NCI-H187 treated with DMSO at 0.1 percent for 48 hours (cell line): Measurements from ENCODE around the gene RGS13.

ENCODE experiments used
- DNase-seq: peaks from one replicate; lab custom pipeline; 2025; lab: John Stamatoyannopoulos, UW

Gene RGS13

DNA sequence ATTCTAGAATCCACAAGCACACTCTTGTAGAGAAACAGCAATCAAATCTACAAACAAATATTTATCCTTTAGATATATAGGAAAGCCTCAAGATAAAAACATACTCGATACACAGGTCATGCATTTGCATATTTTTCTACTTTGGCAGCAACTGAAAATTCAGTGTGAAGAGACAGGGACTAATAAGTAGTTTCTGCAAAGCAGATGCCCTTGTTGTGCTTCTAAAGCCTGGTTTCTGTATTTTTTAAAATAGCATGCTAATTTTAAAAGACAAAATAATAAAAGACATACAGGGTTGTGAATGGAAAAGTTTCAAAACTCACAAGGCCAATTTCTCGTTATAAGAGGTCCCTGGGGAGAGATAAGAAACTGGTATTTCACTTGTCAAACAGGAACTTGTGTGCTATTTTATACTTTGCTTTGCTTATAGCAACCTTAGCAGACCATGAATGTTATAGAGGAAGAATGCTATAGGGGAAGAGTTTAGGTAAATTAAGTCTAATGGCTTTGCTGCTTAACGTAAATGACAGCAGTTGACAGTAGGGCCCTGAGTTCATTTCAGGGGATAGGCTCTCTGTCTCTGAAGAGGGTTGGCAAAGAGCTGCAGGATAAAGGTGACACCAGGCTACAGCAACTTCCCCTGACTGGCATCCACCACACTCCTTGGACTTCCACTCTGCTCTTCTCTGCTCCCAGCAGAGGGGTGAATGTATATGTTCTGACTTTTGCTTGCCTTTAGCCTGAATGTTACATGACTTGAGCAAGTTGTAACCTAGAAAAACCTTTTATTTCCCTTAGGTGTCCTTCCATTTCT is 9.4 kb upstream of the RGS13 start:
- DNase-seq, result no peak

GRCh38 chr1:192627901-192628300 is 8.0 kb upstream of the RGS13 start:
- no peak for DNase-seq

DNA sequence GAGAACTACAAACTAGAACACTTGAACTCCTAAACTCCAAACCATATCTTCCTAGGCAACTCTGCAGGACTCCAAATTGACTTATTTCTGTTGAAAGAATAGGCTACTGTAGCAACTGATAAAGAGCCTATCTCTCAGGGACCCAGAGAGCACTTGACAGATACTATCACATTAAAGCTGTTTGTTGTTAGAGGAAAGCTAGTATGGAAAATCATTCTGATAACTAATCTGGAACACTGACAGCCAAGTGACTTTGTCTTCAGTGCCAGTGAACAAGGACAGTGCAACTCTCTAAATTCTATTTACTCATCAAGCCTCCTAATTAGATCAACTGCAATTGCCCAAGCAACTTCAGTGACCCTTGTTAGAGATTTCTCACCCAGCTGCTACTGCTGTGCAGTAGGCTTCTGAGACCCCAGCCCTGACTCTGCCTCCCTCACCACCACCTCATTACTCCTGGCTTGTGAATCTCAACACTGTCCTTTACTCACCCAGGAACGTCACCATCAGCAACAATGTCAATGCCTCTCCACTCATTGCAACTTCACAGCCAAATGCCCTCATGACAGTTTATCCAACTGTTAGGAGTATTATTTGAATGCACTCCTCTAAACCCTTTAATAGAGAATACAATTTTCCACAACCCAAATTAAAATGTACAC is 7.4 kb upstream of the RGS13 start:
- no peak for DNase-seq

- no peak for DNase-seq
These were observed 6.3 kb upstream of the RGS13 start for GRCh38 chr1:192629612-192630011.

DNA sequence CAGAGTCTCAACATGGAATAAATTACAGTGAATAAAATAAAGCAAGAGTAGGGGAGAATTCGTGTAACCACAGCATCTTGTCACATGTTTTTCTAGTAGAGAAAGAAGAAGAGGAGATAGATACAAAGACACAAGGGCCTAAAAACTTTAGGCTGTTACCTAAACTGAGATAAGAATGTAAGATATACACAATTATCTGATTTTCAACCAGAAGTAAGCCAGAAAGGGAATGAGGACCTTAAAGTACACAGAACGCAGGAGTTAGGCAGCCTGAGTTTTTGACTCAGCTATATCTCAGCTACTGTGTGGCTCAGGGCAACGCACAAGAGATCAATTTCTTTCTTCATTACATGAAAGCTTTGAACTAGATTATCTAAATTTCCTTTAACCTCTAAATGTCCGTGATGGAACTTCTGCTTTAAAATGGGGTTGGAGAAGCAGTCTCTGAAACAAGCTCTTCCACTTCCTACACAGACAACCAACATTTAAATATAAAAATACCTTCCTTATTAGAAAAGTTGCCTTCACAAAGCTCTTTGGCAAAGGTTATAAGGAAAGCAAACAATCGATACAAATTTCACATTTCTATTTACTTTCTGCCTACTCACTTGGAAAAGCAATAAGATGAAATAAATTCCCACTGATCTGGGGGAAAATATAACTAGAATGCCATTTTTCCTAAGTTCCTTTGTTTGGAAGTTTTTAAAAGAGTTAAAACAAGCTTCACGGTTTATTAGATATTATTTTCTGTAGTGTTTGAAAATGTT is 5.2 kb upstream of the RGS13 start:
- DNase-seq, result no peak

DNA sequence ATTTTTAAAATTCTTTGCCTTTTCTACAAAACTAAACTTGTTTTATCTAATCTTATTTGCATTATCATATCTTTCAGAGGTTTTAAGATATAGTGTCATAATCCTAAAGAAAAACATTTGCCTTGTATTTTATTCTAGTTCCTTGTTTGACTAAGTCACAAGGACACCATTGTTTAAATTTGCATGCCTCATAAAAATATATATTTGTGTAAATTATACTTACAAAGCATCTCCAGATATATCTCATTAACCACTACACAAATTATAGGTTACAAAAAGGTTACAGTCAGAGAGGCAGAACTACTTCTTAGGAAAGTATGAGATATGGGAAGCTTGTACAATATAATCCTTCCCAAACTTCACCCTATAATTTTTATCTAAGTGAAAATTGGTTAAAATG is 4.2 kb upstream of the RGS13 start:
- no peak for DNase-seq

GRCh38 chr1:192632188-192632587 is 3.8 kb upstream of the RGS13 start:
- DNase-seq, result no peak

- no peak for DNase-seq
These were observed 3.1 kb upstream of the RGS13 start for GRCh38 chr1:192632641-192633532.

GRCh38 chr1:192633533-192634253 is 2.3 kb upstream of the RGS13 start:
- no peak for DNase-seq

GRCh38 chr1:192635041-192635440 is 906 bp upstream of the RGS13 start:
- no peak for DNase-seq

DNA sequence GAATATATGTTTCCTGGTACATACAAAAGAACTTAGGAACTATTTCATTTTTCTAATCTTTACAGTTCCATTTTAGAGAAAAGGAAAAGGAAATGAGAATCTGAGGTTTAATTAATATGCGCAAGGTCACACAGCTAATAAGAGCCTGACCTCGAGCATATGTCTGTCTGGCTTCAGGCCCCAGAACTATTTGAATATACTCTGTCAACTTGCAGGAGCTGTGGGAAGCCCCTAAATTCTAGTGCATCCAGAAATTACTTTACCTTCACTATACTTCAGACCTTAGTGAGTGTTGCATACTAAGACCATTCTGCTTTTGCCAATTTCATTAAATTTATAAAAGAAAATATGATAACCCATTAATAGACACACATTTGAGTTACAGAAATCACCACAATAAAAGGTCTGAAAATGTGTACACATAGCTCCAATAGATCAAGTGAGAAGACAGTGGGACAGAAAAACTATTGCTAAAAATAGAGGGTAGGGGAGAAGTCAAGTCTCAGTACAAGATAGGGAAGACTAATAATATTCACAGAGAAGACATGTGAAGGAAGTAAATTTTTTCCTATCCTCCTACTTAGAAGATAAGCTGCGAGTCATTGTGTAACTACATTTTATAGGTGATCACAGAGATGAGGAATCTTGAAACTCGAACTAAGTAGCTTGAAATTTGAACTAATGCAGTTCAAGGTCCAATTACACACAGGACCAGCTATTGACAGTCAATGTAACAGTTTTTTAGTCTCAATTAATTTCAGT is 3.8 kb downstream of the RGS13 start:
- DNase-seq, result no peak

GRCh38 chr1:192652159-192652558 is 16.2 kb downstream of the RGS13 start:
- no peak for DNase-seq

- DNase-seq, result no peak
These were observed 18.2 kb downstream of the RGS13 start for GRCh38 chr1:192654120-192654519.

- no peak for DNase-seq
These were observed 18.8 kb downstream of the RGS13 start for GRCh38 chr1:192654591-192655251.

- DNase-seq, result no peak
These were observed 21.8 kb downstream of the RGS13 start for GRCh38 chr1:192657760-192658159.

- no peak for DNase-seq
These were observed 22.3 kb downstream of the RGS13 start for GRCh38 chr1:192658255-192658654.

GRCh38 chr1:192660613-192661012 is 24.7 kb downstream of the RGS13 start:
- no peak for DNase-seq

- DNase-seq, result no peak
These were observed 32.5 kb downstream of the RGS13 start for GRCh38 chr1:192668409-192668983.

DNA sequence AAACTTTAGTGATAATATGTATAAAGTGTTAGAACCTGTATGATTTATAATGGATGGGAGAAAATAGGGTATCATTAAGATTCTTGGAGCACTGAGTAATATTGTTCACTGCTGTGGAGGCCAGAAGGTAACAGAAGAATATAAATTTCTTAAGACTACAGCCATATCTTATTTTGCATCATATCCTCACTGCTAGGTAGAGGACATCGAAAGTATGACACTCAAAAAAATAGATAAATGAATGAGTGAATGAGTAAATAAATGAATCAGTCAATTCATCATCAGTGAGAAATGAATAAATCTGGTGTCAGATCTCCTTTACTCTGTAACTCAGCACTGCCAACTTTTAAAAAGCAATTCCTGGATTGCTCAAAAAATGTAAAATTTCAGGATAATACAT is 33.2 kb downstream of the RGS13 start:
- no peak for DNase-seq

- DNase-seq, result no peak
These were observed 39.8 kb downstream of the RGS13 start for GRCh38 chr1:192675716-192676115.
